ENCODE measurements around the gene CBLN1.

DNA sequence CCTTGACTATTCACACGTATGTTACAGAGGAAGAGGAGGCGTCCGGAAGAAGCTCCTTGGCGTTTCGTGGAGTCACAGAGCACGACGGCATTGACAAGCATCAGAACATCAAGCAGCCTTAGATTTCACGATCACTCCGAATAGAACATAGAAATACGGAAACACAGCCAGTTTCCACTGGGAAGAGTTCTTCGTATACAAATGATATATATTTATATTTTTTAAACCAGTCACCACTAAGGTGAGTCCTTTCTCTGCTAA, 3.1 kb downstream of the CBLN1 start:
- TF ChIP-seq, protein P1, sequence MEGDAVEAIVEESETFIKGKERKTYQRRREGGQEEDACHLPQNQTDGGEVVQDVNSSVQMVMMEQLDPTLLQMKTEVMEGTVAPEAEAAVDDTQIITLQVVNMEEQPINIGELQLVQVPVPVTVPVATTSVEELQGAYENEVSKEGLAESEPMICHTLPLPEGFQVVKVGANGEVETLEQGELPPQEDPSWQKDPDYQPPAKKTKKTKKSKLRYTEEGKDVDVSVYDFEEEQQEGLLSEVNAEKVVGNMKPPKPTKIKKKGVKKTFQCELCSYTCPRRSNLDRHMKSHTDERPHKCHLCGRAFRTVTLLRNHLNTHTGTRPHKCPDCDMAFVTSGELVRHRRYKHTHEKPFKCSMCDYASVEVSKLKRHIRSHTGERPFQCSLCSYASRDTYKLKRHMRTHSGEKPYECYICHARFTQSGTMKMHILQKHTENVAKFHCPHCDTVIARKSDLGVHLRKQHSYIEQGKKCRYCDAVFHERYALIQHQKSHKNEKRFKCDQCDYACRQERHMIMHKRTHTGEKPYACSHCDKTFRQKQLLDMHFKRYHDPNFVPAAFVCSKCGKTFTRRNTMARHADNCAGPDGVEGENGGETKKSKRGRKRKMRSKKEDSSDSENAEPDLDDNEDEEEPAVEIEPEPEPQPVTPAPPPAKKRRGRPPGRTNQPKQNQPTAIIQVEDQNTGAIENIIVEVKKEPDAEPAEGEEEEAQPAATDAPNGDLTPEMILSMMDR (IDR thresholded peaks at IDR 0.05; ENCODE audit: poor library complexity), result no peak
- TF ChIP-seq EZH2 (IDR thresholded peaks at IDR 0.05; ENCODE audit: borderline replicate concordance), result no peak
